GM23338 (cell line): ENCODE measurements around the gene CCDC187.

Experiments
- CREB1 ChIP-seq: fragments of 250-450 bp; sonication (Bioruptor Pico); IDR thresholded peaks from 2 replicates; pipeline ENCODE4 v1.5.0; 2020; ENCODE audit warnings: low read depth, mild to moderate bottlenecking, moderate library complexity
- JUNB ChIP-seq: IDR thresholded peaks from one replicate; pipeline ENCODE4 v1.6.1; 2016; ENCODE audit warnings: antibody characterized with exemption; ENCODE audit not compliant: unreplicated experiment
- POLR2AphosphoS5 ChIP-seq: IDR thresholded peaks from 2 replicates; pipeline ENCODE4 v1.6.1; 2016; ENCODE audit warnings: antibody characterized with exemption, low read depth
- TF ChIP-seq, protein P1 (sequence below), 2 experiments: fragments of 200-600 bp in 1 of 2; sonication (generic) in 1 of 2; conservative IDR thresholded peaks; 2 replicates each; pipeline versions ENCODE4 v1.5.1 to v1.6.1; 2016 to 2017; ENCODE audit warnings: antibody characterized with exemption in 2 of 2, low read depth in 2 of 2, mild to moderate bottlenecking in 2 of 2, moderate library complexity in 1 of 2
- TF ChIP-seq, protein P2 (sequence below): IDR thresholded peaks from one replicate; pipeline ENCODE4 v1.6.1; 2018; ENCODE audit warnings: antibody characterized with exemption; ENCODE audit not compliant: unreplicated experiment
- TF ChIP-seq, protein P3 (sequence below): IDR thresholded peaks from 2 replicates; pipeline ENCODE4 v1.6.1; 2016; ENCODE audit warnings: antibody characterized with exemption

DNA sequence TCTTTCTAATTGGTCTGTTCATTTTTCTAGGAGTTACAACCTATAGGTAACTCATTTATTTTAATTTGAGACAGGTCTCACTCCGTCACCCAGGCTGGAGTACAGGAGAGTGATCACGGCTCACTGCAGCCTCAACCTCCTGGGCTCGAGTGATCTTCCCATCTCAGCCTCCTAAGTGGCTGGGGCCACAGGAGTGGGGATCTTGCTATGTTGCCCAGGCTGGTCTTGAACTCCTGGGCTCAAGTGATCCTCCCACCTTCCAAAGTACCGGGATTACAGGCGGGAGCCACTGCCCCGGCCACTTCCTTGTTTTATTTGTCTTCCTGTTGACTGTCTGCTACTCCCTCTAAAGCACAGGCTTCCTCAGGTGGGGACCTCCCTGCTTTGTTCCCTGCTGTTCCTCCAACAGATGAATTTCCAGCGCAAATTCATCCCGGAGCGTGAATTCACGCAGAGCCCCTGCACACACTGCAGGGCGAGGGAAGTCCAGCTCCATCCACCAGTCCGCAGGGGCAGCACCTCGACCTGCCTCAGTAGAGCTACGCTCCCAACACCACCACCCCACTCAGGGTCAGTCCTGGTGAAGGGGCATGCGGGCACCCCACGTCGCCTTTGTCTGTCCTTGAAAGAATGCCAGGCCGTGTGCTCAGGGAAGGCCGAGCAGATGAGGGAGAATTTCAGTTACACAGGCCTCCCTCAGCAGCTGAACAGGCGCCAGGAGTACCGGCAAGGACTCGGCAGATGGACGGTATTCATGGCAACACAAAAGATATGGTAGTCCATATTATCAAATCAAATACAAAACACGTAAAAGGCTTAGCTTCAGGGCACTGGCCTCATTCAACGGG, 64.5 kb downstream of the CCDC187 start:
- TF ChIP-seq, protein P1, sequence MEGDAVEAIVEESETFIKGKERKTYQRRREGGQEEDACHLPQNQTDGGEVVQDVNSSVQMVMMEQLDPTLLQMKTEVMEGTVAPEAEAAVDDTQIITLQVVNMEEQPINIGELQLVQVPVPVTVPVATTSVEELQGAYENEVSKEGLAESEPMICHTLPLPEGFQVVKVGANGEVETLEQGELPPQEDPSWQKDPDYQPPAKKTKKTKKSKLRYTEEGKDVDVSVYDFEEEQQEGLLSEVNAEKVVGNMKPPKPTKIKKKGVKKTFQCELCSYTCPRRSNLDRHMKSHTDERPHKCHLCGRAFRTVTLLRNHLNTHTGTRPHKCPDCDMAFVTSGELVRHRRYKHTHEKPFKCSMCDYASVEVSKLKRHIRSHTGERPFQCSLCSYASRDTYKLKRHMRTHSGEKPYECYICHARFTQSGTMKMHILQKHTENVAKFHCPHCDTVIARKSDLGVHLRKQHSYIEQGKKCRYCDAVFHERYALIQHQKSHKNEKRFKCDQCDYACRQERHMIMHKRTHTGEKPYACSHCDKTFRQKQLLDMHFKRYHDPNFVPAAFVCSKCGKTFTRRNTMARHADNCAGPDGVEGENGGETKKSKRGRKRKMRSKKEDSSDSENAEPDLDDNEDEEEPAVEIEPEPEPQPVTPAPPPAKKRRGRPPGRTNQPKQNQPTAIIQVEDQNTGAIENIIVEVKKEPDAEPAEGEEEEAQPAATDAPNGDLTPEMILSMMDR (conservative IDR thresholded peaks at IDR 0.05; ENCODE audit: low read depth in 2 of 2): no peak
- TF ChIP-seq, protein P2, sequence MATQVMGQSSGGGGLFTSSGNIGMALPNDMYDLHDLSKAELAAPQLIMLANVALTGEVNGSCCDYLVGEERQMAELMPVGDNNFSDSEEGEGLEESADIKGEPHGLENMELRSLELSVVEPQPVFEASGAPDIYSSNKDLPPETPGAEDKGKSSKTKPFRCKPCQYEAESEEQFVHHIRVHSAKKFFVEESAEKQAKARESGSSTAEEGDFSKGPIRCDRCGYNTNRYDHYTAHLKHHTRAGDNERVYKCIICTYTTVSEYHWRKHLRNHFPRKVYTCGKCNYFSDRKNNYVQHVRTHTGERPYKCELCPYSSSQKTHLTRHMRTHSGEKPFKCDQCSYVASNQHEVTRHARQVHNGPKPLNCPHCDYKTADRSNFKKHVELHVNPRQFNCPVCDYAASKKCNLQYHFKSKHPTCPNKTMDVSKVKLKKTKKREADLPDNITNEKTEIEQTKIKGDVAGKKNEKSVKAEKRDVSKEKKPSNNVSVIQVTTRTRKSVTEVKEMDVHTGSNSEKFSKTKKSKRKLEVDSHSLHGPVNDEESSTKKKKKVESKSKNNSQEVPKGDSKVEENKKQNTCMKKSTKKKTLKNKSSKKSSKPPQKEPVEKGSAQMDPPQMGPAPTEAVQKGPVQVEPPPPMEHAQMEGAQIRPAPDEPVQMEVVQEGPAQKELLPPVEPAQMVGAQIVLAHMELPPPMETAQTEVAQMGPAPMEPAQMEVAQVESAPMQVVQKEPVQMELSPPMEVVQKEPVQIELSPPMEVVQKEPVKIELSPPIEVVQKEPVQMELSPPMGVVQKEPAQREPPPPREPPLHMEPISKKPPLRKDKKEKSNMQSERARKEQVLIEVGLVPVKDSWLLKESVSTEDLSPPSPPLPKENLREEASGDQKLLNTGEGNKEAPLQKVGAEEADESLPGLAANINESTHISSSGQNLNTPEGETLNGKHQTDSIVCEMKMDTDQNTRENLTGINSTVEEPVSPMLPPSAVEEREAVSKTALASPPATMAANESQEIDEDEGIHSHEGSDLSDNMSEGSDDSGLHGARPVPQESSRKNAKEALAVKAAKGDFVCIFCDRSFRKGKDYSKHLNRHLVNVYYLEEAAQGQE: no peak
- TF ChIP-seq CREB1 (CRISPR knock-in tag) (no peak), POLR2AphosphoS5 (no peak), JUNB (no peak)
- TF ChIP-seq, protein P3, sequence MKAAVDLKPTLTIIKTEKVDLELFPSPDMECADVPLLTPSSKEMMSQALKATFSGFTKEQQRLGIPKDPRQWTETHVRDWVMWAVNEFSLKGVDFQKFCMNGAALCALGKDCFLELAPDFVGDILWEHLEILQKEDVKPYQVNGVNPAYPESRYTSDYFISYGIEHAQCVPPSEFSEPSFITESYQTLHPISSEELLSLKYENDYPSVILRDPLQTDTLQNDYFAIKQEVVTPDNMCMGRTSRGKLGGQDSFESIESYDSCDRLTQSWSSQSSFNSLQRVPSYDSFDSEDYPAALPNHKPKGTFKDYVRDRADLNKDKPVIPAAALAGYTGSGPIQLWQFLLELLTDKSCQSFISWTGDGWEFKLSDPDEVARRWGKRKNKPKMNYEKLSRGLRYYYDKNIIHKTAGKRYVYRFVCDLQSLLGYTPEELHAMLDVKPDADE: no peak
